DND-41 (cell line): ENCODE results near the gene CYTH3.

ENCODE experiments used
- CTCF ChIP-seq: IDR thresholded peaks from 2 replicates; pipeline ENCODE4 v1.5.1; 2012; ENCODE audit warnings: borderline replicate concordance, low read length, moderate library complexity, mild to moderate bottlenecking; ENCODE audit not compliant: poor library complexity, severe bottlenecking; ENCODE audit errors: extremely low read depth
- EZH2 ChIP-seq: IDR thresholded peaks from 3 replicates; pipeline ENCODE4 v1.6.1; 2012; ENCODE audit warnings: borderline replicate concordance, low read depth, mild to moderate bottlenecking, moderate library complexity, low read length, inconsistent platforms; ENCODE audit not compliant: severe bottlenecking

- no peak for TF ChIP-seq CTCF
- no peak for TF ChIP-seq EZH2
These were observed 135.9 kb downstream of the CYTH3 start for GRCh38 chr7:6136475-6136874.
